ENCODE measurements around the gene FGD4.

DNA sequence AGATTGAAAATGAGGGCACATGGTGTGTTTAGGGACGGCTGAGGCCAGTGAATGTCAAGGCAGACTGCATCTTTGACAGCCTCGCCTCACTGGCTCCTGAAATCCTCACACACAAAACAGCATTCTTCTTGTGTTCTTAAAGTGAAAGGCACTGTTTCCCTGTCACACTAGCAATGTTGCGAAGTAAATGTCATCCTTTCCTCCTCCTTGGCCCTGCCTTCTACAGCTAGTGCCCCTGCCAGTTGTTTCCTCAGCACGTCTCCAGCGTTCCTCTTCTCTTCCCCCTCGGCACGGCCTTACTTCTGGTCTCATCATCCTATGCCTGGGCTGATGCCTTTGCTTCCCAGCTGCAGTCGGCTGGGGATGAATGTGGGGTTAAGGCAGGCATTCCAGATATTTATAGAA is 150.3 kb downstream of the FGD4 start:
- TF ChIP-seq CTCF (IDR thresholded peaks at IDR 0.05; ENCODE audit: low read depth, low read length) = no peak
- TF ChIP-seq POLR2A (IDR thresholded peaks at IDR 0.05; ENCODE audit: extremely low read depth, insufficient read length) = no peak
- no peak for TF ChIP-seq MYC (IDR thresholded peaks at IDR 0.05; ENCODE audit: low read depth, low read length)

All from NB4 (cell line).